ENCODE results near the gene SLC24A1. TPM values are rescaled to one million over a fixed set of nuclear protein-coding genes. Genes with fewer than 3 reads are reported as not detected.

Gene SLC24A1
- polyA plus RNA-seq, 3 donors = 0.80 to 1.7 (median 0.83) TPM

- Mint-ChIP-seq H3K4me1 (no peaks in the 10 kb centered on the region), H3K27me3 (ENCODE audit: low read depth in 3 of 3) (no peaks in the 10 kb centered on the region), H3K9me3 (no peaks in the 10 kb centered on the region), H3K27ac (peak overlapping the region in 2 of 7 donors; percentile 32 to 74), H3K36me3 (peaks cover 3 to 4% of the 10 kb centered on the region in 2 donors), H3K4me3 (no peak overlapping the region)
- Histone ChIP-seq H3K27me3 (ENCODE audit: control insufficient read depth in 2 of 2, insufficient read depth in 2 of 2, low read length in 2 of 2) (no peaks in the 10 kb centered on the region), H3K9me3 (replicated peaks in 1 of 2; ENCODE audit: control insufficient read depth in 1 of 2, insufficient read depth in 1 of 2, low read length in 2 of 2) (no peaks in the 10 kb centered on the region), H3K4me3 (replicated peaks in 1 of 3; ENCODE audit: low read depth in 2 of 3, low read length in 3 of 3) (no peak overlapping the region), H3K4me1 (ENCODE audit: control insufficient read depth in 1 of 2, insufficient read depth in 2 of 2, low read length in 2 of 2) (no peaks in the 10 kb centered on the region), H3K4me2 (replicated peaks; ENCODE audit: extremely low read depth, low read length, poor library complexity, severe bottlenecking) (no peak overlapping the region), H2AFZ (ENCODE audit: insufficient read depth, low read depth, low read length, poor library complexity, severe bottlenecking) (no peak overlapping the region), H4K20me1 (ENCODE audit: insufficient read depth, low read length) (no peaks in the 10 kb centered on the region), H3K9ac (ENCODE audit: insufficient read depth, low read length, poor library complexity, severe bottlenecking) (no peak overlapping the region), H3K27ac (ENCODE audit: low read depth in 1 of 2, low read length in 2 of 2) (no peak overlapping the region), H3K79me2 (ENCODE audit: insufficient read depth, low read length) (no peaks in the 10 kb centered on the region), H3K36me3 (replicated peaks in 1 of 2; ENCODE audit: control insufficient read depth in 1 of 2, insufficient read depth in 2 of 2, low read length in 2 of 2) (peaks cover 0 to 5% of the 10 kb centered on the region in 2 donors)
- no peak for TF ChIP-seq CTCF (IDR thresholded peaks at IDR 0.05)
- no peak for DNase-seq
- intact Hi-C loops (cut with micrococcal nuclease) = no loop called here
- WGBS (ENCODE audit: insufficient coverage) = 100% methylated on average over 1 of the region's 4 CpGs
These were observed 22.5 kb downstream of the SLC24A1 start for GRCh38 chr15:65644282-65644681.

GRCh38 chr15:65645392-65645791 is 23.7 kb downstream of the SLC24A1 start:
- Histone ChIP-seq H3K27me3 (ENCODE audit: control insufficient read depth in 2 of 2, insufficient read depth in 2 of 2, low read length in 2 of 2) (no peaks in the 10 kb centered on the region), H3K4me3 (replicated peaks in 1 of 3; ENCODE audit: low read depth in 2 of 3, low read length in 3 of 3) (no peak overlapping the region), H4K20me1 (ENCODE audit: insufficient read depth, low read length) (no peaks in the 10 kb centered on the region), H2AFZ (ENCODE audit: insufficient read depth, low read depth, low read length, poor library complexity, severe bottlenecking) (no peak overlapping the region), H3K9ac (ENCODE audit: insufficient read depth, low read length, poor library complexity, severe bottlenecking) (no peak overlapping the region), H3K36me3 (replicated peaks in 1 of 2; ENCODE audit: control insufficient read depth in 1 of 2, insufficient read depth in 2 of 2, low read length in 2 of 2) (peaks cover 0 to 5% of the 10 kb centered on the region in 2 donors), H3K79me2 (ENCODE audit: insufficient read depth, low read length) (no peaks in the 10 kb centered on the region), H3K4me2 (replicated peaks; ENCODE audit: extremely low read depth, low read length, poor library complexity, severe bottlenecking) (no peak overlapping the region), H3K4me1 (ENCODE audit: control insufficient read depth in 1 of 2, insufficient read depth in 2 of 2, low read length in 2 of 2) (no peaks in the 10 kb centered on the region), H3K27ac (ENCODE audit: low read depth in 1 of 2, low read length in 2 of 2) (no peak overlapping the region), H3K9me3 (replicated peaks in 1 of 2; ENCODE audit: control insufficient read depth in 1 of 2, insufficient read depth in 1 of 2, low read length in 2 of 2) (no peaks in the 10 kb centered on the region)
- H3K27me3 Mint-ChIP-seq (ENCODE audit: low read depth in 3 of 3) = no peaks in the 10 kb centered on the region
- no peak for TF ChIP-seq CTCF (IDR thresholded peaks at IDR 0.05)
- H3K4me1 Mint-ChIP-seq = no peaks in the 10 kb centered on the region
- H3K9me3 Mint-ChIP-seq = no peaks in the 10 kb centered on the region
- H3K36me3 Mint-ChIP-seq = peaks cover 3 to 4% of the 10 kb centered on the region in 2 donors
- intact Hi-C loops (cut with micrococcal nuclease) = no loop called here
- H3K27ac Mint-ChIP-seq = no peak overlapping the region
- DNase-seq = no peak
- no CpG with 5 or more reads among the region's 4 CpGs for WGBS (ENCODE audit: insufficient coverage)
- no peak overlapping the region for H3K4me3 Mint-ChIP-seq
